K562 (cell line): ENCODE results near the gene NENF. TPM values are rescaled to one million over a fixed set of nuclear protein-coding genes. Genes with fewer than 3 reads are reported as not detected.
A peak's percentile ranks its signal among the peaks of the same experiment; 100 is the strongest.

ENCODE experiments used
- ATAC-seq: fragments of 200-7000 bp; cut with Tn5 transposase; 3 replicates; pipeline ENCODE4 v1.9.1; 2020; ENCODE audit warnings: moderate library complexity
- BruUV-seq: library from RNA; stranded (reverse); fragments of 400-500 nt; replicated peaks from 2 replicates; lab custom pipeline; 2021; lab: Mats Ljungman, UMichigan
- CTCF ChIA-PET: fragments of 300-600 bp; formaldehyde crosslinking; extraction: SDS; loops from one replicate; lab custom pipeline; 2021; ENCODE audit warnings: low intra/inter-chr PET ratio; lab: Yijun Ruan, JAX
- POLR2A ChIA-PET: fragments of 300-600, 350-650 bp; sonication (Branson Sonifier 250); formaldehyde crosslinking; extraction: SDS; loops from one replicate; lab custom pipeline; 2021; ENCODE audit warnings: antibody characterized with exemption, inconsistent platforms; lab: Yijun Ruan, JAX
- DNase-seq, 4 experiments: peaks; one replicate each; pipeline versions ENCODE4 v3.0.0 to v3.0.0-alpha.2; 2011 to 2018; ENCODE audit warnings: low spot score in 3 of 4, mixed read lengths in 3 of 4; ENCODE audit errors: extremely low read depth in 1 of 4
- FAIRE-seq: peaks from 2 replicates; lab custom pipeline; 2011; peaks lifted over from hg19 to GRCh38; lab: Jason Lieb, UNC
- H2AFZ ChIP-seq: 2 replicates; pipeline ENCODE4 v1.6.0; 2011; ENCODE audit warnings: low read depth, low read length, control low read depth, inconsistent platforms
- H3K27ac ChIP-seq: fragments of 200-600 bp; 3 replicates; pipeline ENCODE4 v1.8.0; 2011; ENCODE audit warnings: low read depth, mild to moderate bottlenecking, control low read depth, inconsistent platforms, low read length, moderate library complexity, mixed read lengths; ENCODE audit errors: extremely low read depth
- H3K27me3 ChIP-seq, 2 experiments: fragments of 300-600 bp in 1 of 2; 2 replicates in 1 of 2; 3 replicates in 1 of 2; pipeline versions ENCODE4 v1.6.0 to v1.8.0; 2011; ENCODE audit warnings: inconsistent platforms in 2 of 2, low read length in 2 of 2, mild to moderate bottlenecking in 1 of 2, mixed read lengths in 1 of 2, moderate library complexity in 1 of 2; ENCODE audit not compliant: control insufficient read depth in 2 of 2, insufficient read depth in 2 of 2
- H3K36me3 ChIP-seq: fragments of 300-600 bp; 3 replicates; pipeline ENCODE4 v1.8.0; 2011; ENCODE audit warnings: mild to moderate bottlenecking, low read length, inconsistent platforms; ENCODE audit not compliant: control insufficient read depth, insufficient read depth
- H3K4me1 ChIP-seq, 2 experiments: fragments of 200-600 bp in 1 of 2; replicated peaks in 1 of 2; 2 replicates in 1 of 2; 3 replicates in 1 of 2; pipeline versions ENCODE4 v1.5.1 to v1.8.0; 2011; ENCODE audit warnings: inconsistent platforms in 2 of 2, low read length in 2 of 2, mild to moderate bottlenecking in 1 of 2, mixed read lengths in 1 of 2, moderate library complexity in 1 of 2; ENCODE audit not compliant: control insufficient read depth in 2 of 2, insufficient read depth in 2 of 2
- H3K4me2 ChIP-seq: 2 replicates; pipeline ENCODE4 v1.6.1; 2011; ENCODE audit warnings: low read length, control low read depth, inconsistent platforms, mixed read lengths; ENCODE audit not compliant: insufficient read depth
- H3K4me3 ChIP-seq: fragments of 200-600 bp; sonication (generic), shearing (Covaris generic); 2 replicates; pipeline ENCODE4 v1.5.1; 2016; ENCODE audit warnings: control low read depth, inconsistent platforms
- H3K79me2 ChIP-seq: fragments of 200-600 bp; 3 replicates; pipeline ENCODE4 v1.8.0; 2011; ENCODE audit warnings: low read length, inconsistent platforms; ENCODE audit not compliant: control insufficient read depth, insufficient read depth
- H3K9ac ChIP-seq, 2 experiments: 2 replicates each; pipeline versions ENCODE4 v1.6.0 to v1.6.1; 2011; ENCODE audit warnings: low read depth in 2 of 2, low read length in 2 of 2, control low read depth in 1 of 2, inconsistent platforms in 1 of 2, mild to moderate bottlenecking in 1 of 2, mixed read lengths in 1 of 2; ENCODE audit not compliant: insufficient read depth in 1 of 2
- H3K9me1 ChIP-seq: one replicate; pipeline ENCODE4 v1.6.0; 2011; ENCODE audit warnings: inconsistent platforms, mild to moderate bottlenecking, low read length, moderate library complexity; ENCODE audit not compliant: control insufficient read depth, insufficient read depth
- H3K9me3 ChIP-seq: replicated peaks from 2 replicates; pipeline ENCODE4 v1.5.1; 2011; ENCODE audit warnings: low read depth, low read length, inconsistent platforms; ENCODE audit not compliant: control insufficient read depth, insufficient read depth
- H4K20me1 ChIP-seq: replicated peaks from 2 replicates; pipeline ENCODE4 v1.6.1; 2011; ENCODE audit warnings: low read length, inconsistent platforms, mixed read lengths; ENCODE audit not compliant: control insufficient read depth, insufficient read depth
- BHLHE40 ChIP-seq: IDR thresholded peaks from 2 replicates; pipeline ENCODE4 v1.6.1; 2011; ENCODE audit warnings: low read length, improper control_type of control experiment
- BRCA1 ChIP-seq, 2 experiments: fragments of 450-650 bp in 1 of 2; sonication (generic) in 1 of 2; formaldehyde crosslinking in 1 of 2; IDR thresholded peaks; 2 replicates each; pipeline versions ENCODE4 v1.5.0 to v1.6.1; 2017 to 2020; ENCODE audit warnings: mild to moderate bottlenecking in 1 of 2, missing genetic modification reagents in 1 of 2
- FOXJ2 ChIP-seq: fragments of 200-800 bp; sonication (Bioruptor generic); IDR thresholded peaks from 2 replicates; pipeline ENCODE4 v1.6.1; 2016; ENCODE audit warnings: missing genetic modification characterization, missing compliant biosample characterization
- GATAD2A ChIP-seq: fragments of 450-650 bp; IDR thresholded peaks from 2 replicates; pipeline ENCODE4 v1.6.1; 2017
- NFATC3 ChIP-seq: fragments of 450-650 bp; IDR thresholded peaks from 2 replicates; pipeline ENCODE4 v1.6.1; 2017; ENCODE audit warnings: mild to moderate bottlenecking
- RAD51 ChIP-seq: fragments of 450-650 bp; IDR thresholded peaks from 2 replicates; pipeline ENCODE4 v1.7.1; 2016; ENCODE audit warnings: low read depth, mild to moderate bottlenecking, borderline replicate concordance
- THRAP3 ChIP-seq: fragments of 450-650 bp; IDR thresholded peaks from 2 replicates; pipeline ENCODE4 v1.6.1; 2016; ENCODE audit warnings: mild to moderate bottlenecking, inconsistent platforms, borderline replicate concordance
- ZNF197 ChIP-seq: fragments of 200-800 bp; sonication (Bioruptor generic); IDR thresholded peaks from 2 replicates; pipeline ENCODE4 v1.6.1; 2016; ENCODE audit warnings: low read depth, missing genetic modification characterization, missing compliant biosample characterization
- ZNF79 ChIP-seq: fragments of 250-450 bp; sonication (Bioruptor Pico); IDR thresholded peaks from 2 replicates; pipeline ENCODE4 v1.4.0; 2020; ENCODE audit warnings: low read depth, mild to moderate bottlenecking, moderate library complexity
- WGBS: fragments of 100-300 bp; shearing (Covaris generic); methylation state at CpG from one replicate; pipeline ENCODE4 v1.1.6; 2016; ENCODE audit warnings: low coverage, mixed read lengths; ENCODE audit not compliant: insufficient coverage; ENCODE audit errors: missing lambda C conversion rate; 5-methylcytosine and 5-hydroxymethylcytosine counted together
- in situ Hi-C: fragments of 300-500 bp; cut with MboI; formaldehyde crosslinking; loops from 4 replicates; pipeline ENCODE4 v1.15.0; 2018; ENCODE audit warnings: inconsistent platforms, mixed read lengths
- intact Hi-C: fragments of 100-400 bp; cut with micrococcal nuclease; formaldehyde crosslinking; loops from 2 replicates; pipeline ENCODE4 v1.14.2; 2022
- polyA plus RNA-seq, 8 experiments: library from polyadenylated mRNA; depleted of rRNA in 4 of 8; stranded (reverse) in 5 of 8; unstranded in 3 of 8; fragments of >200 nt; fragmentation: Nextera tagmentation in 2 of 8; fragmentation: Illumina TruSeq in 1 of 8; extraction: Ambion mirVana in 2 of 8; extraction: Trizol in 1 of 8; gene quantifications; 2 replicates each; pipeline versions ENCODE4 v1.2.1 to v1.2.3, GENCODE V29; 2011 to 2014; ENCODE audit warnings: inconsistent platforms in 1 of 8, missing spikeins in 1 of 8
- total RNA-seq, 7 experiments: library from RNA; depleted of rRNA in 6 of 7; stranded (reverse); fragments of >200 nt in 6 of 7; fragmentation: Illumina TruSeq in 2 of 7; extraction: Trizol in 2 of 7; gene quantifications; 2 replicates each; pipeline versions ENCODE4 v1.2.1 to v1.2.3, GENCODE V29; 2011 to 2021; ENCODE audit warnings: low replicate concordance in 1 of 7
- TF ChIP-seq, protein P1 (sequence below): fragments of 450-650 bp; IDR thresholded peaks from 2 replicates; pipeline ENCODE4 v1.6.1; 2016; ENCODE audit warnings: missing biosample characterization, missing genetic modification characterization
- TF ChIP-seq, protein P2 (sequence below), 2 experiments: IDR thresholded peaks in 1 of 2; conservative IDR thresholded peaks in 1 of 2; 2 replicates each; pipeline ENCODE4 v1.6.1; 2016; ENCODE audit warnings: low read depth in 2 of 2, mild to moderate bottlenecking in 1 of 2, missing compliant biosample characterization in 1 of 2, missing genetic modification characterization in 1 of 2, moderate library complexity in 1 of 2
- TF ChIP-seq, protein P3 (sequence below): fragments of 450-650 bp; IDR thresholded peaks from 2 replicates; pipeline ENCODE4 v1.6.1; 2018; ENCODE audit warnings: mild to moderate bottlenecking, low read depth; ENCODE audit not compliant: partially characterized antibody
- TF ChIP-seq, protein P4 (sequence below): fragments of 450-650 bp; formaldehyde crosslinking; IDR thresholded peaks from 2 replicates; pipeline ENCODE4 v1.4.0; 2022; ENCODE audit warnings: missing genetic modification characterization

NENF gene
- total and polyA plus RNA-seq, 9 of the 15 experiments (the other 6 are each of a cell fraction or from before 2014, with no cell fraction given): 6.1 to 100 (median 72.8) TPM

DNA sequence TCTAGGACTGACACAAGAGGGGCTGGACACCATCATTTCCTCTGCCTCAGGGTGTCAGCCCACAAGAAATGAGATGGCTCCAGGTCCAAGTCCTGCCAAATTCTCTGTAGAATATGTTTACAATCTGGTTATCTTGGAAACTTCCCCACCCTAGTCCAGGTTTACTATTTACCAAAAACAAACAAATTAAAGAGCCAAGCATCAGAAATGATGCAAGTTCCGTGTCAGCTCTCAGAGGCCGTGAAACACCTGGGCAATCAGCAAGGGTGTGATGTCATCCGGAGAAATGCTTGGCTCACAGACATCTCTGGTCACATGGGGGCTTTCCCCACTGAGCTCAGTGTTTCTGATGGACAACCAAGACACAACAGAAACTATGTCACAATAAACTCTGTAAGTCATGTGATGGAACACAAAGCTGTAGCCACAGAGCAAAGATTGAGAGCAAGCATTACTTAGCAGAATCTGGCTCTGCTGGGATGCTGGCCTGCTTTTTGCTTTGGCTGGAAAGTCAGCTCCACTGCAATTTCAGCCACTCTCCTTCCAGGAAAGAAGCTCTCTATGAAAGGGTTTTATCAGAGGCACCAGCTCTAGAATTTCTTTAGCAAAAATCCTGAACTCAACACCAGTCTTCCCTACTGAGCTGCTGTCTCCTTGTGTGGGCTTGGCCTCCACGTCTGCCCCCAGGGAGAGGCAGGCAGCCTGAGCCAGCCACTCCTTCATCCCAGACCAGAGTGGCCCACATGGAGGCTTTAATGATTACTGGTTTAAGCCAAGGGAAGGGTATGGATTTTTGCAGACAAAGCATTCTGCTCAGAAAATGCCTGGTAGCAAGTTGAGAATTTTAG is 55.9 kb downstream of the NENF start:
- no peaks in the 10 kb centered on the region for H3K9me1 ChIP-seq
- TF ChIP-seq THRAP3: no peak
- no peak; the same call in 1 of the 2 replicates for TF ChIP-seq ZNF197 (CRISPR knock-in tag)
- no peak for TF ChIP-seq NFATC3
- TF ChIP-seq, protein P1, sequence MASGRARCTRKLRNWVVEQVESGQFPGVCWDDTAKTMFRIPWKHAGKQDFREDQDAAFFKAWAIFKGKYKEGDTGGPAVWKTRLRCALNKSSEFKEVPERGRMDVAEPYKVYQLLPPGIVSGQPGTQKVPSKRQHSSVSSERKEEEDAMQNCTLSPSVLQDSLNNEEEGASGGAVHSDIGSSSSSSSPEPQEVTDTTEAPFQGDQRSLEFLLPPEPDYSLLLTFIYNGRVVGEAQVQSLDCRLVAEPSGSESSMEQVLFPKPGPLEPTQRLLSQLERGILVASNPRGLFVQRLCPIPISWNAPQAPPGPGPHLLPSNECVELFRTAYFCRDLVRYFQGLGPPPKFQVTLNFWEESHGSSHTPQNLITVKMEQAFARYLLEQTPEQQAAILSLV: peak; percentile 77
- TF ChIP-seq ZNF79 (CRISPR knock-in tag): no peak
- no peak for TF ChIP-seq GATAD2A
- peak; percentile 94 for TF ChIP-seq RAD51
- TF ChIP-seq BRCA1 (IDR thresholded peaks at IDR 0.05): no peak
- no peak for TF ChIP-seq BRCA1 (CRISPR knock-in tag; IDR thresholded peaks at IDR 0.05)
- TF ChIP-seq, protein P2, sequence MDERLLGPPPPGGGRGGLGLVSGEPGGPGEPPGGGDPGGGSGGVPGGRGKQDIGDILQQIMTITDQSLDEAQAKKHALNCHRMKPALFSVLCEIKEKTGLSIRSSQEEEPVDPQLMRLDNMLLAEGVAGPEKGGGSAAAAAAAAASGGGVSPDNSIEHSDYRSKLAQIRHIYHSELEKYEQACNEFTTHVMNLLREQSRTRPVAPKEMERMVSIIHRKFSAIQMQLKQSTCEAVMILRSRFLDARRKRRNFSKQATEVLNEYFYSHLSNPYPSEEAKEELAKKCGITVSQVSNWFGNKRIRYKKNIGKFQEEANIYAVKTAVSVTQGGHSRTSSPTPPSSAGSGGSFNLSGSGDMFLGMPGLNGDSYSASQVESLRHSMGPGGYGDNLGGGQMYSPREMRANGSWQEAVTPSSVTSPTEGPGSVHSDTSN (CRISPR knock-in tag; IDR thresholded peaks at IDR 0.05; ENCODE audit: low read depth): no peak; the same call in 1 of the 2 replicates
- TF ChIP-seq, protein P2 (tag; conservative IDR thresholded peaks at IDR 0.05; ENCODE audit: low read depth): peak; percentile 84
- TF ChIP-seq, protein P3, sequence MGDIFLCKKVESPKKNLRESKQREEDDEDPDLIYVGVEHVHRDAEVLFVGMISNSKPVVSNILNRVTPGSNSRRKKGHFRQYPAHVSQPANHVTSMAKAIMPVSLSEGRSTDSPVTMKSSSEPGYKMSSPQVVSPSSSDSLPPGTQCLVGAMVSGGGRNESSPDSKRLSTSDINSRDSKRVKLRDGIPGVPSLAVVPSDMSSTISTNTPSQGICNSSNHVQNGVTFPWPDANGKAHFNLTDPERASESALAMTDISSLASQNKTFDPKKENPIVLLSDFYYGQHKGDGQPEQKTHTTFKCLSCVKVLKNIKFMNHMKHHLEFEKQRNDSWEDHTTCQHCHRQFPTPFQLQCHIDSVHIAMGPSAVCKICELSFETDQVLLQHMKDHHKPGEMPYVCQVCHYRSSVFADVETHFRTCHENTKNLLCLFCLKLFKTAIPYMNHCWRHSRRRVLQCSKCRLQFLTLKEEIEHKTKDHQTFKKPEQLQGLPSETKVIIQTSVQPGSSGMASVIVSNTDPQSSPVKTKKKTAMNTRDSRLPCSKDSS: no peak
- peak; percentile 73 for TF ChIP-seq BHLHE40
- TF ChIP-seq, protein P4, sequence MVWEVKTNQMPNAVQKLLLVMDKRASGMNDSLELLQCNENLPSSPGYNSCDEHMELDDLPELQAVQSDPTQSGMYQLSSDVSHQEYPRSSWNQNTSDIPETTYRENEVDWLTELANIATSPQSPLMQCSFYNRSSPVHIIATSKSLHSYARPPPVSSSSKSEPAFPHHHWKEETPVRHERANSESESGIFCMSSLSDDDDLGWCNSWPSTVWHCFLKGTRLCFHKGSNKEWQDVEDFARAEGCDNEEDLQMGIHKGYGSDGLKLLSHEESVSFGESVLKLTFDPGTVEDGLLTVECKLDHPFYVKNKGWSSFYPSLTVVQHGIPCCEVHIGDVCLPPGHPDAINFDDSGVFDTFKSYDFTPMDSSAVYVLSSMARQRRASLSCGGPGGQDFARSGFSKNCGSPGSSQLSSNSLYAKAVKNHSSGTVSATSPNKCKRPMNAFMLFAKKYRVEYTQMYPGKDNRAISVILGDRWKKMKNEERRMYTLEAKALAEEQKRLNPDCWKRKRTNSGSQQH: no peak
- TF ChIP-seq FOXJ2: peak; percentile 99

More for the DNA sequence above, 55.9 kb downstream of the NENF start:
- ChIA-PET POLR2A (interaction anchor here (0.7 to 2.9 kb wide), 9 partner anchors 10 to 189 kb away, joined by 3 to 11 read pairs (median 4); partner anchors contain the start of gene ATF3), CTCF (no interaction called here)
- Histone ChIP-seq H3K9me3 (no peaks in the 10 kb centered on the region), H3K36me3 (no peaks in the 10 kb centered on the region), H3K4me1 (peaks cover 8 to 17% of the 10 kb centered on the region in 2 experiments), H3K4me2 (no peak overlapping the region), H3K27me3 (peaks cover 9 to 27% of the 10 kb centered on the region in 2 experiments), H2AFZ (no peak overlapping the region), H3K79me2 (no peaks in the 10 kb centered on the region), H3K27ac (no peak overlapping the region; the same call in 2 of the 3 replicates), H4K20me1 (no peaks in the 10 kb centered on the region), H3K4me3 (no peak overlapping the region), H3K9ac (no peak overlapping the region)
- BruUV-seq: no TSS peak
- FAIRE-seq: peak; percentile 26
- in situ Hi-C loops (no loop called here), intact Hi-C loops (loop anchor here (5.0 kb wide), 1 partner anchor 69 kb away; no protein-coding TSS in a partner anchor)
- DNase-seq: peak in 1 of 4 experiments; percentile 39
- peak; percentile 71 for ATAC-seq
- WGBS: 10% methylated on average over 4 of the region's 4 CpGs
